Measurements from ENCODE around the gene RNF43. TPM values are rescaled to one million over a fixed set of nuclear protein-coding genes. Genes with fewer than 3 reads are reported as not detected.
A peak's percentile ranks its signal among the peaks of the same experiment; 100 is the strongest.

RNF43 gene
- total RNA-seq, 1 experiment from 2014 or later, result 3.8 TPM

- ATAC-seq, result no peak
- Histone ChIP-seq H3K4me2 (ENCODE audit: low read length) (no peak overlapping the region), H3K36me3 (ENCODE audit: low read depth, low read length) (no peaks in the 10 kb centered on the region), H3K79me2 (ENCODE audit: low read length) (peaks cover 13% of the 10 kb centered on the region), H3K27ac (ENCODE audit: low read length) (no peak overlapping the region), H3K9ac (ENCODE audit: low read length) (no peak overlapping the region), H2AFZ (ENCODE audit: low read length) (no peak overlapping the region), H3K27me3 (ENCODE audit: low read length) (peaks cover 22% of the 10 kb centered on the region), H3K9me3 (ENCODE audit: low read length) (no peaks in the 10 kb centered on the region), H3F3A (ENCODE audit: low read length, unreplicated experiment) (peaks cover 4% of the 10 kb centered on the region), H3K4me1 (ENCODE audit: insufficient read depth, low read length) (peaks cover 18% of the 10 kb centered on the region), H3K4me3 (ENCODE audit: low read length) (no peak overlapping the region), H3K9me2 (replicated peaks; ENCODE audit: low read length) (no peaks in the 10 kb centered on the region), H4K20me1 (ENCODE audit: low read length) (no peaks in the 10 kb centered on the region)
- TF ChIP-seq EZH2 (IDR thresholded peaks at IDR 0.05; ENCODE audit: low read length, unreplicated experiment) (no peak), EZH2phosphoT487 (IDR thresholded peaks at IDR 0.05; ENCODE audit: borderline replicate concordance, low read length) (no peak), CTCF (conservative IDR thresholded peaks at IDR 0.05; ENCODE audit: low read depth, low read length) (no peak)
- POLR2A ChIA-PET (ENCODE audit: unreplicated experiment), result interaction anchor here (1.0 kb wide), 1 partner anchor 69 kb away, joined by 4 read pairs; the partner anchor contains the start of gene SUPT4H1
- intact Hi-C loops (cut with micrococcal nuclease), result no loop called here
- DNase-seq, result no peak
- CTCF ChIA-PET, result interaction anchor here (1.3 kb wide), 1 partner anchor 69 kb away, joined by 11 read pairs; the partner anchor contains the start of gene SUPT4H1
- BruUV-seq (replicated peaks), result no TSS peak
These were observed 3.5 kb upstream of the RNF43 start for GRCh38 chr17:58420827-58421226.

DNA sequence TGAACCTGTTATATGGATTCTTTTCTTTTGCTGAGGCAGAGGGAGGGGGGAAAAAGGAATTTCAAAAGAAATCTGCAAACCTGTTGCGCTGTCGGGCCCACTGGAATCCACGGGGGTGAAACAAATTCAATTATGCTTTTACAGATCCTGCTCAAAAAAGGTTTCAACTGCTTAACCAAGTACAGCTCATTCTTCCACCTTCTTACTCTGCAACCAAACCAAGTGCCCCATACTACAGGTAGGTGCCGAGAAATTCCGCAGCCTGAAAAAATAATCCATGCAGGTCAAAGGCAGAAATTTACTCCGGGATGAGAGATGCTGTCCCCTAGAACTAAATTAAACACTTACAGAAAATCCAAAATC is 416 bp downstream of the RNF43 start:
- H3K4me2 ChIP-seq (ENCODE audit: low read length), result peak overlapping the region; percentile 87
- CTCF ChIA-PET, result interaction anchor here (0.6 to 3.0 kb wide), 14 partner anchors 17 to 465 kb away, joined by 3 to 61 read pairs (median 4); partner anchors contain the start of gene SUPT4H1
- peak overlapping the region; percentile 79 for H3K4me3 ChIP-seq (ENCODE audit: low read length)
- H3K27me3 ChIP-seq (ENCODE audit: low read length), result peaks cover 16% of the 10 kb centered on the region
- TF ChIP-seq CTCF (conservative IDR thresholded peaks at IDR 0.05; ENCODE audit: low read depth, low read length), result no peak
- no peak for TF ChIP-seq EZH2phosphoT487 (IDR thresholded peaks at IDR 0.05; ENCODE audit: borderline replicate concordance, low read length)
- TF ChIP-seq EZH2 (IDR thresholded peaks at IDR 0.05; ENCODE audit: low read length, unreplicated experiment), result no peak
- no peaks in the 10 kb centered on the region for H3K36me3 ChIP-seq (ENCODE audit: low read depth, low read length)
- BruUV-seq (replicated peaks), result TSS peak; percentile 76
- POLR2A ChIA-PET (ENCODE audit: unreplicated experiment), result interaction anchor here (0.5 to 2.0 kb wide), 6 partner anchors 13 to 103 kb away, joined by 3 to 34 read pairs (median 4); partner anchors contain the start of gene SUPT4H1
- H4K20me1 ChIP-seq (ENCODE audit: low read length), result no peaks in the 10 kb centered on the region
- no peaks in the 10 kb centered on the region for H3K9me2 ChIP-seq (replicated peaks; ENCODE audit: low read length)
- peak overlapping the region; percentile 72 for H3K27ac ChIP-seq (ENCODE audit: low read length)
- peak overlapping the region; percentile 82 for H2AFZ ChIP-seq (ENCODE audit: low read length)
- no peak for DNase-seq
- peaks cover 57% of the 10 kb centered on the region for H3K4me1 ChIP-seq (ENCODE audit: insufficient read depth, low read length)
- peaks cover 47% of the 10 kb centered on the region for H3K79me2 ChIP-seq (ENCODE audit: low read length)
- intact Hi-C loops (cut with micrococcal nuclease), result loop anchor here (1.0 kb wide), 4 partner anchors 26 to 100 kb away; partner anchors contain the start of gene SUPT4H1
- no peaks in the 10 kb centered on the region for H3K9me3 ChIP-seq (ENCODE audit: low read length)
- peak; percentile 7 for ATAC-seq
- H3K9ac ChIP-seq (ENCODE audit: low read length), result peak overlapping the region; percentile 63
- H3F3A ChIP-seq (ENCODE audit: low read length, unreplicated experiment), result peaks cover 4% of the 10 kb centered on the region

- Histone ChIP-seq H3K4me1 (ENCODE audit: insufficient read depth, low read length) (peaks cover 62% of the 10 kb centered on the region), H3K36me3 (ENCODE audit: low read depth, low read length) (no peaks in the 10 kb centered on the region), H3K4me3 (ENCODE audit: low read length) (peak overlapping the region; percentile 79), H2AFZ (ENCODE audit: low read length) (peak overlapping the region; percentile 82), H3K79me2 (ENCODE audit: low read length) (peaks cover 50% of the 10 kb centered on the region), H3K9me2 (replicated peaks; ENCODE audit: low read length) (no peaks in the 10 kb centered on the region), H3F3A (ENCODE audit: low read length, unreplicated experiment) (peaks cover 4% of the 10 kb centered on the region), H4K20me1 (ENCODE audit: low read length) (no peaks in the 10 kb centered on the region), H3K9ac (ENCODE audit: low read length) (peak overlapping the region; percentile 63), H3K27me3 (ENCODE audit: low read length) (peaks cover 12% of the 10 kb centered on the region), H3K9me3 (ENCODE audit: low read length) (no peaks in the 10 kb centered on the region), H3K27ac (ENCODE audit: low read length) (peak overlapping the region; percentile 72), H3K4me2 (ENCODE audit: low read length) (peak overlapping the region; percentile 87)
- intact Hi-C loops (cut with micrococcal nuclease), result no loop called here
- DNase-seq (no peak), ATAC-seq (no peak)
- no TSS peak for BruUV-seq (replicated peaks)
- ChIA-PET POLR2A (ENCODE audit: unreplicated experiment) (interaction anchor here (0.5 to 2.0 kb wide), 5 partner anchors 13 to 104 kb away, joined by 3 to 34 read pairs (median 4); partner anchors contain the start of gene SUPT4H1), CTCF (interaction anchor here (2.0 to 3.0 kb wide), 2 partner anchors 64 to 100 kb away, joined by 41 to 61 read pairs; partner anchors contain the start of gene SUPT4H1)
- TF ChIP-seq EZH2 (IDR thresholded peaks at IDR 0.05; ENCODE audit: low read length, unreplicated experiment) (no peak), CTCF (conservative IDR thresholded peaks at IDR 0.05; ENCODE audit: low read depth, low read length) (no peak), EZH2phosphoT487 (IDR thresholded peaks at IDR 0.05; ENCODE audit: borderline replicate concordance, low read length) (no peak)
These were observed 938 bp downstream of the RNF43 start for GRCh38 chr17:58416396-58416795.

All from PC-3 (cell line).